ENCODE measurements around the gene OTULIN.

Gene OTULIN

GRCh38 chr5:14696057-14696456 is 31.5 kb downstream of the OTULIN start:
- in situ Hi-C loops (cut with MboI; ENCODE audit: low sequenced_read_pairs): no loop called here

DNA sequence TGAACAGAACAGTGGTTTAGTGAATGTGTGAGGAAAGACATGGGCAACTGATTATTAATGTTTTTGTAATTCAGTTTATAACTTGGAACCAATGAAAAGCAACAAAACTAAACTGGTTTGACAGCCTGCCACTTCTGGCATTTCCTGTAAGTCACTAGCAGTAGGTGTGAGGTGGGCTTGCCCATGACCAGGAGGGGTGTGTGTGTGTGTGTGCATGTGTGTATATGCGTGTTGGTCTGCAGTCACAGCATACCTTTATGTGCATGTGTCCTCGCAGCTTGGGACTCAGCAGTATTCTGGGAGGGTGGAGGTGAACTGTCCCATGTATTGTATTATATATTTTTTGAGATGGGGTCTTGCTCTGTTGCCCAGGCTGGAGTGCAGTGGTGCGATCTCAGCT is 32.3 kb downstream of the OTULIN start:
- in situ Hi-C loops (cut with MboI; ENCODE audit: low sequenced_read_pairs): no loop called here

DNA sequence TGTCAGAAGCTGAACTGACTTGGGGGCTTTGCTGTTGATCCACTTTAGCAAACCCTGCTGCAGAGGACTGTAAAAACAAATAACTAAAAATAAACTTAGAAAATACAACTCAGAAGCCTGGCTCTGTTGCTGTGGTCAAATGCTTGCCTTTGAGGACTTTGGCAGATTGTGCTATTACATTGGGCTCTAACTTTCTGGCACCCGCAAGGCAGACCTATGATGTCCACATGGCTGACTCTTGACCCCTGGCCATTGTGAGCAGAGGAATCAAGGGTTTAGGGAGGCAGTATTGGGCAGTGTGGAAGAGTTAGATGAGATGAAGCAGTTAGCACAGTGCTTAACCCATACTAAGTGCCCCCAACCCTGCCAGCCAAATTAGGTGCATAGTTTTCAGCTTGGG is 34.0 kb downstream of the OTULIN start:
- in situ Hi-C loops (cut with MboI; ENCODE audit: low sequenced_read_pairs): no loop called here

DNA sequence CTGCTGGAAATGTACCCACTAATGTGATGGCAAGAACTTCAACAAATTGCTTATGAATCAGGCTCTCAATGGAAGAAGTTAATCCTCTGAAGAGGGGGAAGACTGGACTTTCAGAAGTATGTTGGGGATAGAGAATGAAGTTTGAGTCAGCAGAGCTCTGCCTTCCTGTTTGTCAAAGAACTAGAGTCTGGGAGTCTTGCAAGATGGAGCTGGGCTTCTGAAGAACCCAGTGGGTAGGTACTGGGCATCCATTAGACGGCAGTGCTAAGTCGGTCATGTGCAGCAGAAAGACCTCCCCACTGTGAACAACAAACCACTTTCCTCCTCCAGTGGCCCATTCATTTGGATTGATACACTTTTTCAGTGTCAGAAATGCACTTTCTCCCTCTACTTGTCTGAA is 34.6 kb downstream of the OTULIN start:
- in situ Hi-C loops (cut with MboI; ENCODE audit: low sequenced_read_pairs): no loop called here

DNA sequence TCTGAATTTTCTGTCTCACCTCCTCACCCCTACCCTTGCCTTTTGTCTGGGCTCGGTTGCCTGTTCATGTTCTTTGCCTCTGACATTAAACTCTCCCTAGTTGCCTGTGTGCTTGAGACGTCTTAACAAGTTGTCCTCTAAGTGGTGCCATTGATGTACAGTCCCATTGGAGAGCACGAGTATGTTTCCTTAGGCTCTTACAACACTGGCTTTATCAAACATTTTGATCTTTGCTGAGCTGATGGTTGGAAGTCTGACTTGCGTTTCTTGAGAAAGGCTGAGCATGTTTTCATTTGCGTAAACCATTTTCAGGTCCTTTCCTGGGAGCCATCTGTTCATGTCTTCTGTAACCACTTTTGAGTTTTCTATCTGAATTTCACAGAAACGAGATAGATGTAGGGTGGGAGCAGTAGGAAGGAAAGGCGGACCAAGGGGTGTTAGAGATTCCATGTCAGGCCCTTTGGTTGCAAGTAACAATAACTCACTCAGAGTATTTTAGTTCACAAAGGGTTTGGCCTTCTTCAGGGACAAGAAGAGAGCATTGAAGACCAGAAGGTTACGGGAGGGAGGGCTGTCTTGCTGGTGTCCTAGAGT is 35.4 kb downstream of the OTULIN start:
- in situ Hi-C loops (cut with MboI; ENCODE audit: low sequenced_read_pairs): no loop called here

GRCh38 chr5:14700478-14701436 is 36.2 kb downstream of the OTULIN start:
- in situ Hi-C loops (cut with MboI; ENCODE audit: low sequenced_read_pairs): no loop called here

- in situ Hi-C loops (cut with MboI; ENCODE audit: low sequenced_read_pairs): no loop called here
Observed at GRCh38 chr5:14701556-14701955, 37.0 kb downstream of the OTULIN start.

DNA sequence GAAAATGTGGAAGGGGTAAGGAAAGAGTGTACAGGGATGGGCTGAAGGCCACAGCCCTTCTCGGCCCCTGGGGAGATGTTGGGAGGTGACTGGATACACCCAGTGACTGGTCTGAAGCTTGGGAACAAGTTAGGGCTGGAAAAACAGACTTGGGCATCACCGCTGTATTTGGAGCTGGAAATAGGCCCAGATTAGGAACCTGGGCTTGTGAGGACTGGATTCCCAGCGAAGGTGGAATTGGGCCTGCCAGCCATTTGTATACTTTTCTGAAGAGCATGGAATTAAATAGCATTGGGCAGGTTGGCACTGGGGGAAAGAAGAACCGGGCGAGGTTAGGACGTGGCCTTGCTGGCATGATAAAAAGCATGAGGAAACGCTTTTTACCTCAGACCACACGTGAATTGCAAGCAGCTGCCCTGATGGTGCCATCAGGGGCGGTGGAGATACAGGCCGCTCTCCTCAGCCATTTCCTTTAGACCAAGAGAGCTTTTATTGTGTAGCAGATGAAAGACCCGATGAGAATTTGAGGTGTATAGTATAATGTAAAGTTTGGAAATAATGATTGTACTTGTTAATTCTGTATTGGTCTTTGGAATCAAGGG is 37.8 kb downstream of the OTULIN start:
- in situ Hi-C loops (cut with MboI; ENCODE audit: low sequenced_read_pairs): no loop called here

GRCh38 chr5:14705556-14705955 is 41.0 kb downstream of the OTULIN start:
- in situ Hi-C loops (cut with MboI; ENCODE audit: low sequenced_read_pairs): no loop called here

GRCh38 chr5:14706615-14707021 is 42.1 kb downstream of the OTULIN start:
- in situ Hi-C loops (cut with MboI; ENCODE audit: low sequenced_read_pairs): no loop called here

DNA sequence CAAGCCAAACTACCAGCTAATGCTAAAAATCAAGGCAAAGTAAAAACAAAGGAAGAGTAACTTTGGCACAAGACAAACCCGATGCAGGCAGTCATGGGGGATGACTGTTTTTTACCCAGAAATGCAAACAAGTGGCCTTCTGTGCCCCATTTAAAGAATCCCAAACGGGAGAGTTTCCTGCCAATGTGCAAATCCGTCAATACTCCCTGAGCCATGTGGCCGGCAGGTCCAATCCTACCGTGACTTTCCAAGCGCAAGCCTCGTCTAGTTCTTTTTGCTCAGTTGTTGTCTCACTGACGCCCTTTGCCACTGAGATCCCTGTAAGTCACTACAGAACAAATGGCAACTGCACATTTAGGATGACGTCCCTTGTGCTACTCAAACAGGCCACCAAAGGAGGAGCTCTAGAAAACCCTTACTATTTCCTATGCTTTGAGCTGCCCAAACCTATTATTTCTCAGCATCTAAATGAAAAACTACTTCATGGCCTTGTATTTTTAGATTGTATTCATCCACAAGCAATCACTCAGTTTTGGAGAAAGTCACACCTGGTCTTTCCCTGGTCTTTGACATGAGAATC is 43.4 kb downstream of the OTULIN start:
- in situ Hi-C loops (cut with MboI; ENCODE audit: low sequenced_read_pairs): no loop called here

DNA sequence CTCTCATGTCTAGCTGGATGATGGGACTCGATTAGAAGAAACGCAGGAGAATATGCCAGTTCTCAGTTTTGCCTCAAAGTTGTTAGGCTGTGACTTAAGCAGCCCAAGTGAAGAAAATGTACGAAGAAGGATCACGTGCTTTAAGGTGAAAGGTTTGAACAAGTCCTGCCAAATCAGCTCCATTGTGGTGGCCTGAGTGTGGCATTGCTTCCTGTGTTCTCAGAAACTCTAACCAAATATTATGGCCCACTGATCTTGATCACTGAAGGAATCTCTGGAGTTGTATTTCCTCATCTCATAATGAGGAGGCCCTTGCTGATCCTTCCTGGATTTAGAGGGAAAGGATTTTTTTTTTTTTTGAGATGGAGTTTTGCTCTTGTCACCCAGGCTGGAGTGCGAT is 44.0 kb downstream of the OTULIN start:
- in situ Hi-C loops (cut with MboI; ENCODE audit: low sequenced_read_pairs): no loop called here

- in situ Hi-C loops (cut with MboI; ENCODE audit: low sequenced_read_pairs): no loop called here
Observed at GRCh38 chr5:14710313-14710994, 45.9 kb downstream of the OTULIN start.

- in situ Hi-C loops (cut with MboI; ENCODE audit: low sequenced_read_pairs): no loop called here
Observed at GRCh38 chr5:14712131-14712530, 47.6 kb downstream of the OTULIN start.

GRCh38 chr5:14712666-14713065 is 48.1 kb downstream of the OTULIN start:
- in situ Hi-C loops (cut with MboI; ENCODE audit: low sequenced_read_pairs): no loop called here

DNA sequence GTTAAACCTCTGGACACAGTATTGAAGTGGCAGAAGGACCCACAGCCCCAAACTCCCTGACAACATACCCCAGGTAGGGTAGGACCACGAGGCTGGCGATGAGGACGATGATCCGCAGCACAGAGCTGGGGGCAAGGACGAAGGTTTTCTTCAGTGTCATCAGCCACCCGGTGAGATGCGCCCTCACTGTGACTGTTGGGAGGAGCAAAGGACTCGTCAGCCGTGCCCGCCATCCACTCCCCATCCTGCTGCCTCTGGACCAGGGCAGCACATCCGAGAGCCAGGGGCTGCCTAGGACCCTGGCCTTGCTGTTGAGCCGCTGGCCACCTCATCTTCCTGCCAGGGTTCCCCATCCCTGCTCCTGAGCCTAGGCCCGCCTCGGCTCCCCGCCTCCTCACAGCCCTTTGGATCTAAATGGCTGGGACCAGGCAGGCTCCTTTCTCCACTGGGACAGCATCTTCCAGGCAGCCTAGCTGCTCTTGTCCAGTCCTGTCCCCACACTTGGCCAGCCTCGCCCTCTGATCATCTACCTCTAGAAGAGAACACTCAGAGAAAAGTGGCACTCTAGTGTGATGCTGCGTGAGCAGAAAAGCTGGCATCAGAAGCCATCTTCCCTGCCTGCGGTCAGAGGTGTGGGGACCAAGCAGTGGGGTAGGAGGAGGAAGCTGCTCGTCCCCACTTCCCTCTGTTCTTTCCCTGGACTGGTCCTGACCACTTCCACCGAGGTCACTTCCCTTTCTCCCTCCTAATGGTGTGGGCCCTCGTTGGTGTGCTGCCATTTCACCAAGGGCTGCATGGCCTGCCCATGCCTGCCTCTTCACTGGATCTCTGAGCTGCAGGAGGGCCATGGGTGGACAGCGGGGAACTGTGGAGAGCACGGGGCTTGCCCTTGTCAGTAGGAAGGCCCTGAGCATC is 49.2 kb downstream of the OTULIN start:
- in situ Hi-C loops (cut with MboI; ENCODE audit: low sequenced_read_pairs): no loop called here

- in situ Hi-C loops (cut with MboI; ENCODE audit: low sequenced_read_pairs): no loop called here
Observed at GRCh38 chr5:14714706-14715105, 50.2 kb downstream of the OTULIN start.

- in situ Hi-C loops (cut with MboI; ENCODE audit: low sequenced_read_pairs): no loop called here
Observed at GRCh38 chr5:14715481-14715880, 51.0 kb downstream of the OTULIN start.

GRCh38 chr5:14716755-14717752 is 52.5 kb downstream of the OTULIN start:
- in situ Hi-C loops (cut with MboI; ENCODE audit: low sequenced_read_pairs): no loop called here
